Astrocyte (in vitro differentiated cells and primary cell): ENCODE data around the gene HSD11B2. TPM values are rescaled to one million over a fixed set of nuclear protein-coding genes. Genes with fewer than 3 reads are reported as not detected.

Experiments
- DNase-seq: peaks from one replicate; pipeline ENCODE4 v3.0.0-alpha.2; 2010; ENCODE audit warnings: low read depth
- FAIRE-seq: peaks from 2 replicates; lab custom pipeline; 2011; peaks lifted over from hg19 to GRCh38; lab: Jason Lieb, UNC
- H2AFZ ChIP-seq: 2 replicates; pipeline ENCODE4 v1.6.0; 2012; ENCODE audit warnings: low read depth, low read length, inconsistent platforms
- H3K27ac ChIP-seq: 2 replicates; pipeline ENCODE4 v1.5.1; 2011; ENCODE audit warnings: low read depth, low read length, inconsistent platforms
- H3K27me3 ChIP-seq: 2 replicates; pipeline ENCODE4 v1.6.0; 2011; ENCODE audit warnings: low read length, inconsistent platforms; ENCODE audit not compliant: insufficient read depth
- H3K36me3 ChIP-seq: 2 replicates; pipeline ENCODE4 v1.5.1; 2011; ENCODE audit warnings: low read length, inconsistent platforms; ENCODE audit not compliant: insufficient read depth
- H3K4me1 ChIP-seq: 2 replicates; pipeline ENCODE4 v1.5.1; 2011; ENCODE audit warnings: low read length, inconsistent platforms; ENCODE audit not compliant: insufficient read depth
- H3K4me2 ChIP-seq: 2 replicates; pipeline ENCODE4 v1.6.0; 2012; ENCODE audit warnings: low read length, inconsistent platforms
- H3K4me3 ChIP-seq: 2 replicates; pipeline ENCODE4 v1.5.1; 2011; ENCODE audit warnings: low read depth, mild to moderate bottlenecking, low read length, inconsistent platforms; ENCODE audit not compliant: insufficient read depth
- H3K79me2 ChIP-seq: 2 replicates; pipeline ENCODE4 v1.6.0; 2012; ENCODE audit warnings: mild to moderate bottlenecking, low read length, inconsistent platforms; ENCODE audit not compliant: insufficient read depth
- H3K9ac ChIP-seq: 2 replicates; pipeline ENCODE4 v1.6.0; 2012; ENCODE audit warnings: mild to moderate bottlenecking, low read length, inconsistent platforms
- H3K9me3 ChIP-seq: 2 replicates; pipeline ENCODE4 v1.5.1; 2012; ENCODE audit warnings: low read depth, mild to moderate bottlenecking, low read length, inconsistent platforms; ENCODE audit not compliant: insufficient read depth
- H4K20me1 ChIP-seq: 2 replicates; pipeline ENCODE4 v1.6.0; 2012; ENCODE audit warnings: low read length, inconsistent platforms; ENCODE audit not compliant: insufficient read depth
- H3K27ac Mint-ChIP-seq: one replicate; pipeline ENCODE4 v1.8.0; 2021; ENCODE audit warnings: mild to moderate bottlenecking, mixed read lengths; ENCODE audit not compliant: unreplicated experiment
- H3K27me3 Mint-ChIP-seq: one replicate; pipeline ENCODE4 v1.8.0; 2021; ENCODE audit warnings: low read depth, mixed read lengths; ENCODE audit not compliant: unreplicated experiment
- H3K36me3 Mint-ChIP-seq: one replicate; pipeline ENCODE4 v1.8.0; 2021; ENCODE audit warnings: low read depth, mixed read lengths; ENCODE audit not compliant: unreplicated experiment
- H3K4me1 Mint-ChIP-seq: one replicate; pipeline ENCODE4 v1.8.0; 2021; ENCODE audit warnings: low read depth, mixed read lengths; ENCODE audit not compliant: unreplicated experiment
- H3K4me3 Mint-ChIP-seq: one replicate; pipeline ENCODE4 v1.8.0; 2021; ENCODE audit warnings: mild to moderate bottlenecking, moderate library complexity, mixed read lengths; ENCODE audit not compliant: unreplicated experiment
- H3K9me3 Mint-ChIP-seq: one replicate; pipeline ENCODE4 v1.8.0; 2021; ENCODE audit warnings: mild to moderate bottlenecking, mixed read lengths; ENCODE audit not compliant: unreplicated experiment
- EZH2 ChIP-seq: IDR thresholded peaks from 2 replicates; pipeline ENCODE4 v1.6.1; 2012; ENCODE audit warnings: mild to moderate bottlenecking, low read length, inconsistent platforms; ENCODE audit not compliant: insufficient read depth
- total RNA-seq: library from RNA; stranded (reverse); gene quantifications from 2 replicates; pipeline ENCODE4 v1.2.1, GENCODE V29; 2021
- TF ChIP-seq, protein P1 (sequence below): IDR thresholded peaks from 2 replicates; pipeline ENCODE4 v1.5.1; 2011; ENCODE audit warnings: low read depth, mild to moderate bottlenecking, inconsistent platforms, low read length, moderate library complexity; ENCODE audit not compliant: insufficient read depth

The HSD11B2 gene
- total RNA-seq, 1 donor from 2014 or later: not detected

DNA sequence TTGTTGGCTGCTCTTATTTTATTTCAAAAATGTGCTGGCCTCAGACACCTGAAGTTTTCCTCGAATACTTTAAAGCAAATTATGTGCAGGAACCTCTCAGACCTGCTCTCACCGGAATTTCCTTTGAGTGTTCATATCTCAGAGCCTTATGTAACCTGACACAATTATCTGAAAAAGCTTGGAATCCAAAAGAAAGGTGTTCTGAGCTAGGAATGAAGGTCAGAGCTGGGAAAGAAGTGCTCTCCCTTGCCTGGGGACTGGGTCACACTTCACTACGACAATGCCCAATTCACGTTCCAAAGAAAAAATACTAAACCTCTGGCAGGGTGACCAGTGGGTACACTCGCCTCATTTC lies 6.7 kb upstream of the HSD11B2 start:
- peaks cover 48% of the 10 kb centered on the region for H3K27me3 Mint-ChIP-seq
- H2AFZ ChIP-seq: no peak overlapping the region
- no peak overlapping the region for H3K4me2 ChIP-seq
- H3K9me3 ChIP-seq: no peaks in the 10 kb centered on the region
- no peaks in the 10 kb centered on the region for H3K36me3 ChIP-seq
- H3K27ac ChIP-seq: no peak overlapping the region
- H3K4me3 Mint-ChIP-seq: no peak overlapping the region
- DNase-seq (no peak), FAIRE-seq (no peak)
- no peak overlapping the region for H3K9ac ChIP-seq
- no peaks in the 10 kb centered on the region for H3K79me2 ChIP-seq
- H3K4me3 ChIP-seq: no peak overlapping the region
- TF ChIP-seq, protein P1, sequence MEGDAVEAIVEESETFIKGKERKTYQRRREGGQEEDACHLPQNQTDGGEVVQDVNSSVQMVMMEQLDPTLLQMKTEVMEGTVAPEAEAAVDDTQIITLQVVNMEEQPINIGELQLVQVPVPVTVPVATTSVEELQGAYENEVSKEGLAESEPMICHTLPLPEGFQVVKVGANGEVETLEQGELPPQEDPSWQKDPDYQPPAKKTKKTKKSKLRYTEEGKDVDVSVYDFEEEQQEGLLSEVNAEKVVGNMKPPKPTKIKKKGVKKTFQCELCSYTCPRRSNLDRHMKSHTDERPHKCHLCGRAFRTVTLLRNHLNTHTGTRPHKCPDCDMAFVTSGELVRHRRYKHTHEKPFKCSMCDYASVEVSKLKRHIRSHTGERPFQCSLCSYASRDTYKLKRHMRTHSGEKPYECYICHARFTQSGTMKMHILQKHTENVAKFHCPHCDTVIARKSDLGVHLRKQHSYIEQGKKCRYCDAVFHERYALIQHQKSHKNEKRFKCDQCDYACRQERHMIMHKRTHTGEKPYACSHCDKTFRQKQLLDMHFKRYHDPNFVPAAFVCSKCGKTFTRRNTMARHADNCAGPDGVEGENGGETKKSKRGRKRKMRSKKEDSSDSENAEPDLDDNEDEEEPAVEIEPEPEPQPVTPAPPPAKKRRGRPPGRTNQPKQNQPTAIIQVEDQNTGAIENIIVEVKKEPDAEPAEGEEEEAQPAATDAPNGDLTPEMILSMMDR: no peak
- no peak for TF ChIP-seq EZH2
- no peaks in the 10 kb centered on the region for H3K4me1 ChIP-seq
- no peaks in the 10 kb centered on the region for H3K36me3 Mint-ChIP-seq
- H4K20me1 ChIP-seq: peaks cover 9% of the 10 kb centered on the region
- H3K9me3 Mint-ChIP-seq: no peaks in the 10 kb centered on the region
- H3K27me3 ChIP-seq: peaks cover 31% of the 10 kb centered on the region
- H3K4me1 Mint-ChIP-seq: peaks cover 5% of the 10 kb centered on the region
- no peak overlapping the region for H3K27ac Mint-ChIP-seq

DNA sequence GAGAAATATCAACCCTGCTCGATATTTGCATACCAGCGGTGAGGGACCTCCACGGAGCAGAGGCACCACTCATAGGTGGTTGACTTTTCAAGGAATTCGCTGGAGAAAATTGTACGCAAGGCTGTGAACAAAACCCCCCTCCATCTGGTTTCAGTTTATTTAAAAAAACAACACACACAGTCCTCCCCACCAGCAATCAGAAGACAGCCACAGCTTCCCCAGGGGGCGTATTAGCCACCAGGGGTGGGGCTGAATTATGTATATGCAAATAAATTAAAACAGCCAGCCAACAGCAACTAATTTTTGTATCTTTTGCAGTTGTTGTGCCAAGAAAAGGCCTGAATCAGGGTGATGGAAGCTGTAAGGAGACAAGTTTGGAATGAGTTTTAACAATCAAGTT lies 5.9 kb upstream of the HSD11B2 start:
- no peaks in the 10 kb centered on the region for H3K9me3 ChIP-seq
- H3K4me1 ChIP-seq: no peaks in the 10 kb centered on the region
- Mint-ChIP-seq H3K4me1 (peaks cover 5% of the 10 kb centered on the region), H3K4me3 (no peak overlapping the region), H3K27ac (no peak overlapping the region), H3K27me3 (peaks cover 49% of the 10 kb centered on the region), H3K9me3 (no peaks in the 10 kb centered on the region), H3K36me3 (no peaks in the 10 kb centered on the region)
- FAIRE-seq (no peak), DNase-seq (no peak)
- no peaks in the 10 kb centered on the region for H3K79me2 ChIP-seq
- no peak overlapping the region for H3K4me2 ChIP-seq
- H3K27ac ChIP-seq: no peak overlapping the region
- no peak overlapping the region for H3K9ac ChIP-seq
- no peak overlapping the region for H3K4me3 ChIP-seq
- H4K20me1 ChIP-seq: peaks cover 11% of the 10 kb centered on the region
- H3K27me3 ChIP-seq: peaks cover 39% of the 10 kb centered on the region
- no peak for TF ChIP-seq EZH2
- TF ChIP-seq, protein P1: no peak
- H2AFZ ChIP-seq: no peak overlapping the region
- H3K36me3 ChIP-seq: no peaks in the 10 kb centered on the region

DNA sequence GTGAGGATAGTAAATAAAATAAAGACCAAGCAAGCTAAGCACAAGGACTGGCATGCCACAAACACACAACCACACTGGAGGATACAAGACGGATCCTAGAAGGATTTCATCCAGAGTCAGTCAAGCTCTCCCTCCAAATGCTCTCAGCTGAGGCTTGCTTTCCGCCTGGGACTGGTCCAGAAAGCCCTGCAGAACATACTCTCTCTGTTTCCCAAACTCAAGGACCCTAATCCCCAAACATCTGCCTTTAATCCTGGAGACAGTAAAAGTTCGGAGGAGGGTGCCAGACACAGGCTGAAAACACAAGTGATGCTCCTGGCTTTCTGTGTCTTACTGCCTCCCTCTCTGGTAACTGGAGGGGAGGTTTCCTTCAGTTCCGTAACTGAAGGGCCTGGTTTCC lies 5.3 kb upstream of the HSD11B2 start:
- Mint-ChIP-seq H3K4me1 (peaks cover 5% of the 10 kb centered on the region), H3K9me3 (no peaks in the 10 kb centered on the region), H3K27ac (no peak overlapping the region), H3K4me3 (no peak overlapping the region), H3K36me3 (no peaks in the 10 kb centered on the region), H3K27me3 (peaks cover 52% of the 10 kb centered on the region)
- H3K9ac ChIP-seq: no peak overlapping the region
- no peak overlapping the region for H3K4me2 ChIP-seq
- no peak overlapping the region for H3K27ac ChIP-seq
- no peak for DNase-seq
- no peak overlapping the region for H2AFZ ChIP-seq
- H3K4me3 ChIP-seq: no peak overlapping the region
- no peaks in the 10 kb centered on the region for H3K36me3 ChIP-seq
- no peak for FAIRE-seq
- H3K4me1 ChIP-seq: peaks cover 3% of the 10 kb centered on the region
- no peaks in the 10 kb centered on the region for H3K9me3 ChIP-seq
- H3K79me2 ChIP-seq: no peaks in the 10 kb centered on the region
- H4K20me1 ChIP-seq: peaks cover 11% of the 10 kb centered on the region
- H3K27me3 ChIP-seq: peaks cover 44% of the 10 kb centered on the region
- no peak for TF ChIP-seq EZH2
- TF ChIP-seq, protein P1: no peak
